ENCODE results near the gene AKNA.

DNA sequence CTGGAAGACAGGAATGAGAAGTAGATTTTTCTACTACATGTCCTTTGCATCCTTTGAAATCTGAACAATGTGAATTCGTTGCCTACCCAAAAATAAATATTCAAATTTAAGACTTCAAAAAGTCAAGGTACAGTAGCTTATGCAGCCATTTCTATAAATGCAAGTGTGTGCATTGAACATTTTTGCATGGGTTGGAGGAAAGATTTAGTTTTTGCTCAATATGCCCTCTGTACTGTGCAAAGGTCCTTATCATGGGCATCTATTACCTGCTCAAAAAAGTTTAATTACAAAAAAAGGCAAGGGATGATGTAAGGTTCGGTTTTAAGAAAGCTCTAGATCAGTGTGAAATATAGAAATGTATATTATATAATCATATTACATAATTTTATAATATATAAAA lies 22.6 kb downstream of the AKNA start:
- TF ChIP-seq CTCF (IDR thresholded peaks at IDR 0.05) = no peak
- no peak for TF ChIP-seq POLR2A (IDR thresholded peaks at IDR 0.05)
